Esophagus muscularis mucosa (tissue), 3 donors: ENCODE measurements around the gene ARID3C.

Experiments
- CTCF ChIP-seq, 3 experiments: fragments of 200-600 bp in 2 of 3; fragments of 450-650 bp in 1 of 3; sonication (generic) in 2 of 3; IDR thresholded peaks; one replicate each; pipeline ENCODE4 v1.5.1; 2017 to 2019; ENCODE audit warnings: antibody characterized with exemption in 3 of 3, mild to moderate bottlenecking in 2 of 3, moderate library complexity in 1 of 3
- POLR2A ChIP-seq: fragments of 450-650 bp; IDR thresholded peaks from one replicate; pipeline ENCODE4 v1.6.1; 2017; ENCODE audit warnings: antibody characterized with exemption, moderate library complexity, mild to moderate bottlenecking, low read depth

- no peak for TF ChIP-seq CTCF (IDR thresholded peaks at IDR 0.05)
- no peak for TF ChIP-seq POLR2A
Measured at GRCh38 chr9:34615132-34615531, 13.7 kb downstream of the ARID3C start.
